ENCODE measurements around the gene GDF7. TPM values are rescaled to one million over a fixed set of nuclear protein-coding genes. Genes with fewer than 3 reads are reported as not detected.

Gene GDF7
- total RNA-seq, 2 experiments from 2014 or later, result 0.06 TPM

- no peaks in the 10 kb centered on the region for H3K4me1 ChIP-seq (ENCODE audit: insufficient read depth, low read length, poor library complexity, severe bottlenecking)
- no peaks in the 10 kb centered on the region for H3K9me3 ChIP-seq (ENCODE audit: low read length)
- no TSS peak for BruUV-seq (replicated peaks)
- H3K9me2 ChIP-seq (ENCODE audit: insufficient read depth, low read length), result no peaks in the 10 kb centered on the region
- H3K36me3 ChIP-seq (ENCODE audit: insufficient read depth, low read length), result no peaks in the 10 kb centered on the region
- POLR2A ChIA-PET, result no interaction called here
- no peak overlapping the region for H3K4me2 ChIP-seq (ENCODE audit: low read length)
- H2AFZ ChIP-seq (ENCODE audit: low read length), result no peak overlapping the region
- CTCF ChIA-PET (ENCODE audit: unreplicated experiment), result no interaction called here
- DNase-seq (ENCODE audit: low spot score), result no peak
- H4K20me1 ChIP-seq (ENCODE audit: insufficient read depth, low read length), result no peaks in the 10 kb centered on the region
- H3K4me3 ChIP-seq (ENCODE audit: low read depth, low read length, poor library complexity, severe bottlenecking), result no peak overlapping the region
- intact Hi-C loops (cut with micrococcal nuclease; ENCODE audit: unreplicated experiment), result no loop called here
- H3K79me2 ChIP-seq (ENCODE audit: insufficient read depth, low read depth, low read length), result no peaks in the 10 kb centered on the region
- TF ChIP-seq CTCF (conservative IDR thresholded peaks at IDR 0.05; ENCODE audit: low read length), result no peak
- TF ChIP-seq EZH2phosphoT487 (IDR thresholded peaks at IDR 0.05; ENCODE audit: borderline replicate concordance, low read depth, low read length), result no peak
- no peak overlapping the region for H3K27ac ChIP-seq (ENCODE audit: low read depth, low read length, poor library complexity, severe bottlenecking)
These were observed 25.6 kb upstream of the GDF7 start for GRCh38 chr2:20641123-20641985.

GRCh38 chr2:20642055-20642971 lies 24.6 kb upstream of the GDF7 start:
- H3K4me1 ChIP-seq (ENCODE audit: insufficient read depth, low read length, poor library complexity, severe bottlenecking), result no peaks in the 10 kb centered on the region
- H3K9me2 ChIP-seq (ENCODE audit: insufficient read depth, low read length), result no peaks in the 10 kb centered on the region
- H4K20me1 ChIP-seq (ENCODE audit: insufficient read depth, low read length), result no peaks in the 10 kb centered on the region
- no peaks in the 10 kb centered on the region for H3K9me3 ChIP-seq (ENCODE audit: low read length)
- DNase-seq (ENCODE audit: low spot score), result peak; percentile 66
- TF ChIP-seq EZH2phosphoT487 (IDR thresholded peaks at IDR 0.05; ENCODE audit: borderline replicate concordance, low read depth, low read length) (no peak), CTCF (conservative IDR thresholded peaks at IDR 0.05; ENCODE audit: low read length) (peak; percentile 90)
- no peak overlapping the region for H2AFZ ChIP-seq (ENCODE audit: low read length)
- no peak overlapping the region for H3K27ac ChIP-seq (ENCODE audit: low read depth, low read length, poor library complexity, severe bottlenecking)
- H3K4me3 ChIP-seq (ENCODE audit: low read depth, low read length, poor library complexity, severe bottlenecking), result no peak overlapping the region
- H3K36me3 ChIP-seq (ENCODE audit: insufficient read depth, low read length), result no peaks in the 10 kb centered on the region
- BruUV-seq (replicated peaks), result no TSS peak
- POLR2A ChIA-PET, result interaction anchor here (0.5 to 0.9 kb wide), 3 partner anchors 19 to 55 kb away, joined by 3 to 4 read pairs (median 3); no protein-coding TSS in a partner anchor
- CTCF ChIA-PET (ENCODE audit: unreplicated experiment), result interaction anchor here (0.9 to 1.4 kb wide), 4 partner anchors 9 to 219 kb away, joined by 3 to 5 read pairs (median 4); partner anchors contain the start of gene RHOB
- no peak overlapping the region for H3K4me2 ChIP-seq (ENCODE audit: low read length)
- H3K79me2 ChIP-seq (ENCODE audit: insufficient read depth, low read depth, low read length), result no peaks in the 10 kb centered on the region
- intact Hi-C loops (cut with micrococcal nuclease; ENCODE audit: unreplicated experiment), result loop anchor here (1.0 kb wide), 1 partner anchor 199 kb away; no protein-coding TSS in a partner anchor

Data from OCI-LY7 (cell line).